GM20000 (cell line): Measurements from ENCODE around the gene DDX24.

Experiments used
- DNase-seq: peaks from one replicate; pipeline ENCODE4 v3.0.0; 2012; ENCODE audit warnings: low spot score
- CTCF ChIP-seq: IDR thresholded peaks from 2 replicates; pipeline ENCODE4 v1.5.1; 2012; ENCODE audit warnings: mild to moderate bottlenecking, control low read depth; ENCODE audit errors: extremely low read depth, missing control alignments

The DDX24 gene

GRCh38 chr14:94126419-94126677 lies 45.3 kb upstream of the DDX24 start:
- TF ChIP-seq CTCF, result no peak
- no peak for DNase-seq

DNA sequence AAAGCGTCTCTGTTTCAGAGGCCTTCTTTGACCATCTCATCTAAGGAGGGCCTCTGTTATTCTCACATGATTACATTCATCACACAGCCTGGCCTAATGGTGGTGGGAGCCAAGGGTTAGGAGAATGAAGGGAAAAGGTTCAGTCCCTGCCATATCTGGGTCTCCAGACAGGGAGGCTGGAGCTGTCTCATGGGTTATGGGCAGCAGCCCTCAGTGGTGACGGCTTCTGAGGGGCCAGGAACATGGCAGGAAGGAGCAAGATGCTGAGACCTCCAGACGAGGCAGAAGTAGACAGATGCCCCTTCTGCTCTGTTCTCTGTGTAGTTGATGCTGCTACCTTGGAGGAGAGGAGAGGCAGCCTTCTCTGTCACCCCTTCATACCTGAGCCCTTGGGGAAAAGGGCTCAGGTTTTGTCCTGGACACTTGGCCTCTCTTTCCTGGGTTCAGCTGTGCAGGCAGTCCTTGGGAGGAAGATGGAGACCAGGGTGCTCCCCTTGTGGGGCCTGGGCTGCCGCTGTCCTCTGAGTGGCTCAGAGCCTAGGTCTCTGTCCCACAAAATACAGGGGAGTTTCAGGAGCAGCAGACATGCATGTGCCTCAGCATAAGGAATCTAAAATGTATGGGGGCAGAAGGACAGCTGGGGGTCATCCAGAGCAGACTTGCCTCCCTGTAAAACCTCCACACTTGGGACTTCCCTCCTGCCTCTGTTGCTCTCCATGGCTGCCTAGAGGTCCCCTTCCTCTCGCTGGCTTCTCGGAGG lies 44.8 kb upstream of the DDX24 start:
- DNase-seq, result no peak
- TF ChIP-seq CTCF, result no peak

DNA sequence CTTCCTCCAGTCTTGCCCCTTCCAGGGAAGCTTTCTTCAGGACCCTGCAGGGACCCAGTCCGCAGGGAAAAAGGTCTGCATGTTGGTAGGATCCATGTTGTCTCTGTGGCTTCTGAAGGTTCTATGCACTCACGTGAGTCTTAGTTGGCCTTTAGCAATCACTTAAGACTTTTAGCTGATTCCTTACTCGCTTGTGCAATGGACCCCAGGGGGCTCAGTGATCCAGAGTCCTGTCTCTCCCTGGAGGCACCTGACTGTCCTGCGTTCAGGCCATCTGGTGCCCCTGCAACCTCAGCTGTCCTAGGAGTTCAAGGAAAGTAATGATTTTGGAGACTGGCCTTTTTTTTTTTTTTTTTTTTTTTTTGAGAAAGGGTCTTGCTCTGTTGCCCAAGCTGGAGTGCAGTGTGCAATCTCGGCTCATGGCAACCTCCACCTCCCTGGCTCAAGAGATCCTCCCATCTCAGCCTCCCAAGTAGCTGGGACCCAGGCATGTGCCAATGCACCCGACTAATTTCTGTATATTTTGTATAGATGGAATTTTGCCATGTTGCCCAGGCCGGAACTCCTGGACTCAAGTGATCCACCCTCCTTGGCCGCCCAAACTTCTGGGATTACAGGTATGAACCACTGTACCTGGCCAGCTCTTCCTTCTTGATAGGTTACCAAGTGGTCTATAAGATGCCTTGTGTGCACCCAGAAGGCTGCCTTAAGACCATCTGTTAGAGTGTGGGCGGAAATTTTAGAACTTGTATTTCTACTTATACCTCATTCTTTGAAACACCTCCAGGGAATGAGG lies 43.8 kb upstream of the DDX24 start:
- no peak for DNase-seq
- TF ChIP-seq CTCF, result no peak

DNA sequence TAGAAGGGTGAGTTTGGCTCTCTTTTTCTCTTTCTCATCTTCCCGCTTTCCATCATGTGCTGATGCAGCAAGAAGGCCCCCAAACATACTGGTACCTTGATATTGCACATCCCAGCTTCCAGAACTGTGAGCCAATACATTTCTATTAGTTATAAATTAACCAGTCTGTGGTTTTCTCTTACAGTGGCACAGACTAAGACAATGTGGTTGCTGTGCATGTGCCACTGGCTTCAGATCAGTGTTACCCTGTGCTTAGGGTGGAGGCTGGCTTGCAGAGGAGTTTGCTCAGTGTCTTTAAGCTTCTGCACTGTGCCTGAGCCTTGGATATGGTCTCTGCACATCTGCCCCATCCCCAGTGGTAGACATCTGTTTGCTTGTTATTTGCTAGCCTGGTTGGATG lies 42.9 kb upstream of the DDX24 start:
- no peak for TF ChIP-seq CTCF
- DNase-seq, result no peak

DNA sequence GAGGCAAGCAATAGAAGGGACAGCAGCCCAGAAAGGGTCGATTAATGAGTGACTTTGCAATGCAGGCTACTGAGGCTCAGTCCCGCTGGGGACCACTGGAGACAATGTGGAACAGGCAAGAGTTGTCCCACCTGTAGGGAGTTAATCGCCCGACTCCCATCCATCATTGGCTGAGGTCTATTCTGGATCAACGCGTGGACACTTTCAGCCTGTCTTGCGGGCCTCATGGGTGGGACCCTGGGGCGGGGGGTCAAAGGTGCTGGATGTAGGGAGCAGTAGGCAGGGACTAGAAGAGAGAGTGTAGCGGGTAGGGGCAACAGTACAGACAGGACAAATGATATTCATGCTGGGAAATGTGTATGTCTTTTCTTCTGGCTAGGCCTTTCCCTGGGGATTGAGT lies 42.3 kb upstream of the DDX24 start:
- DNase-seq, result no peak
- TF ChIP-seq CTCF, result no peak

GRCh38 chr14:94122438-94122837 lies 41.4 kb upstream of the DDX24 start:
- DNase-seq, result no peak
- TF ChIP-seq CTCF, result no peak

DNA sequence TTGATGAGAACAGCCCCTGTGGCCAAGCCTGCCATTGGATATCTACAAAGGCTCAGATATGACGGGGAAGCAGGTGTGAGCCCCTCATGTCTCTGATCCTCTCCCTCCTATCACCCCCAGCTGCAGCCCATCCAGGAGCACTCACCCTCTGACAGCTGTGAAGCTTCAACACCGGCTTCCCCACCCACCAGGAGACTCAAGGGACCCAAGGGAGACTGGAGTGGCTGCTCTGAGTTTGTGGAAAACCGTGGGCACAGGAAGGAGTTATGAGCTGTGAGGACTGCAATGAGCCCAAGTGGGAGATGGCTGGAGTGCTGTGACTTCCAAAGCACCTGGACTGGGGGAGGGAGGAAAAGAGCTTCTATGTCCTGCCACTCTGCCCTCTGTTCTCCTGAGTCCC lies 40.5 kb upstream of the DDX24 start:
- TF ChIP-seq CTCF, result no peak
- DNase-seq, result no peak
